ENCODE measurements around the gene CSF3R. TPM values are rescaled to one million over a fixed set of nuclear protein-coding genes. Genes with fewer than 3 reads are reported as not detected.

CSF3R gene
- total and polyA plus RNA-seq, 2 donors (not counting 3 experiments of a cell fraction or from before 2014, with no cell fraction given) = not detected

- Histone ChIP-seq H3K9me1 (replicated peaks; ENCODE audit: control insufficient read depth, extremely low read depth, insufficient read depth, low read length) (no peaks in the 10 kb centered on the region), H3K9ac (replicated peaks; ENCODE audit: extremely low read depth, insufficient read depth, low read length) (no peak overlapping the region), H4K20me1 (replicated peaks; ENCODE audit: control insufficient read depth, extremely low read depth, insufficient read depth, low read length) (no peaks in the 10 kb centered on the region), H3K4me1 (ENCODE audit: control insufficient read depth, extremely low read depth, insufficient read depth, low read length) (peaks cover 4% of the 10 kb centered on the region), H3K4me2 (ENCODE audit: insufficient read depth, low read length) (no peak overlapping the region), H3K36me3 (ENCODE audit: control insufficient read depth in 2 of 2, extremely low read depth in 1 of 2, insufficient read depth in 2 of 2, low read length in 2 of 2) (no peaks in the 10 kb centered on the region), H3K27ac (ENCODE audit: insufficient read depth, low read depth, low read length) (no peak overlapping the region), H3K9me3 (replicated peaks; ENCODE audit: control insufficient read depth, insufficient read depth, low read length) (no peaks in the 10 kb centered on the region), H3K79me2 (ENCODE audit: control insufficient read depth, insufficient read depth, low read length) (no peaks in the 10 kb centered on the region), H2AFZ (ENCODE audit: low read depth, low read length) (no peak overlapping the region), H3K27me3 (ENCODE audit: control insufficient read depth in 2 of 2, insufficient read depth in 2 of 2, low read length in 2 of 2) (no peaks in the 10 kb centered on the region), H3K4me3 (replicated peaks in 1 of 3; ENCODE audit: insufficient read depth in 1 of 3, low read depth in 1 of 3, low read length in 3 of 3) (no peak overlapping the region)
- ChIA-PET CTCF (no interaction called here), POLR2A (no interaction called here)
- FAIRE-seq (no peak), DNase-seq (ENCODE audit: low read depth, low spot score) (no peak)
- intact Hi-C loops (cut with micrococcal nuclease) = no loop called here
- dilution Hi-C loops (cut with MboI; ENCODE audit: extremely low pct_ligation_motif_present, low sequenced_read_pairs) = no loop called here
- TF ChIP-seq EZH2 (IDR thresholded peaks at IDR 0.05; ENCODE audit: borderline replicate concordance, low read depth, low read length, severe bottlenecking) = no peak
- BruUV-seq (replicated peaks) = no TSS peak
Observed at GRCh38 chr1:36447450-36447849, 35.3 kb downstream of the CSF3R start.

- H4K20me1 ChIP-seq (replicated peaks; ENCODE audit: control insufficient read depth, extremely low read depth, insufficient read depth, low read length) = no peaks in the 10 kb centered on the region
- ChIA-PET POLR2A (no interaction called here), CTCF (no interaction called here)
- no peaks in the 10 kb centered on the region for H3K9me1 ChIP-seq (replicated peaks; ENCODE audit: control insufficient read depth, extremely low read depth, insufficient read depth, low read length)
- no peak overlapping the region for H3K27ac ChIP-seq (ENCODE audit: insufficient read depth, low read depth, low read length)
- no peaks in the 10 kb centered on the region for H3K27me3 ChIP-seq (ENCODE audit: control insufficient read depth in 2 of 2, insufficient read depth in 2 of 2, low read length in 2 of 2)
- no peaks in the 10 kb centered on the region for H3K9me3 ChIP-seq (replicated peaks; ENCODE audit: control insufficient read depth, insufficient read depth, low read length)
- peaks cover 4% of the 10 kb centered on the region for H3K4me1 ChIP-seq (ENCODE audit: control insufficient read depth, extremely low read depth, insufficient read depth, low read length)
- H3K4me3 ChIP-seq (replicated peaks in 1 of 3; ENCODE audit: insufficient read depth in 1 of 3, low read depth in 1 of 3, low read length in 3 of 3) = no peak overlapping the region
- TF ChIP-seq EZH2 (IDR thresholded peaks at IDR 0.05; ENCODE audit: borderline replicate concordance, low read depth, low read length, severe bottlenecking) (no peak), FOS (IDR thresholded peaks at IDR 0.05; ENCODE audit: borderline replicate concordance, insufficient read depth, low read length) (no peak), POLR2AphosphoS5 (IDR thresholded peaks at IDR 0.05; ENCODE audit: insufficient read depth, low read depth, low read length) (no peak), CTCF (IDR thresholded peaks at IDR 0.05; ENCODE audit: extremely low read depth in 1 of 2, insufficient read depth in 1 of 2, low read depth in 1 of 2, low read length in 2 of 2) (no peak), JUN (IDR thresholded peaks at IDR 0.05; ENCODE audit: borderline replicate concordance, insufficient read depth, insufficient read length, low read depth) (no peak), GATA2 (IDR thresholded peaks at IDR 0.05; ENCODE audit: insufficient read depth, insufficient read length, low read depth, low read length) (no peak), MYC (IDR thresholded peaks at IDR 0.05; ENCODE audit: low read depth, low read length) (no peak), POLR2A (IDR thresholded peaks at IDR 0.05; ENCODE audit: low read depth, low read length) (no peak)
- TF ChIP-seq, protein P1, sequence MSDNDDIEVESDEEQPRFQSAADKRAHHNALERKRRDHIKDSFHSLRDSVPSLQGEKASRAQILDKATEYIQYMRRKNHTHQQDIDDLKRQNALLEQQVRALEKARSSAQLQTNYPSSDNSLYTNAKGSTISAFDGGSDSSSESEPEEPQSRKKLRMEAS (IDR thresholded peaks at IDR 0.05; ENCODE audit: insufficient read depth, insufficient read length) = no peak
- H3K36me3 ChIP-seq (ENCODE audit: control insufficient read depth in 2 of 2, extremely low read depth in 1 of 2, insufficient read depth in 2 of 2, low read length in 2 of 2) = no peaks in the 10 kb centered on the region
- intact Hi-C loops (cut with micrococcal nuclease) = no loop called here
- no peaks in the 10 kb centered on the region for H3K79me2 ChIP-seq (ENCODE audit: control insufficient read depth, insufficient read depth, low read length)
- dilution Hi-C loops (cut with MboI; ENCODE audit: extremely low pct_ligation_motif_present, low sequenced_read_pairs) = no loop called here
- DNase-seq (ENCODE audit: low read depth, low spot score) (no peak), FAIRE-seq (no peak)
- no peak overlapping the region for H3K9ac ChIP-seq (replicated peaks; ENCODE audit: extremely low read depth, insufficient read depth, low read length)
- no peak overlapping the region for H2AFZ ChIP-seq (ENCODE audit: low read depth, low read length)
- no TSS peak for BruUV-seq (replicated peaks)
- H3K4me2 ChIP-seq (ENCODE audit: insufficient read depth, low read length) = no peak overlapping the region
Observed at GRCh38 chr1:36446746-36447145, 36.0 kb downstream of the CSF3R start.

Measured in endothelial cell of umbilical vein (primary cell).